NB4 (cell line): ENCODE measurements around the gene NQO1.
"Not testable (repeated sequence)": the region's sequence is repeated elsewhere in the genome, so short reads cannot be mapped to it uniquely, and the experiment has no call there.

Source experiments
- DNase-seq: peaks from one replicate; pipeline ENCODE4 v3.0.0; 2010; ENCODE audit warnings: low read depth
- H3K4me3 ChIP-seq: one replicate; pipeline ENCODE4 v1.5.1; 2011; ENCODE audit warnings: mild to moderate bottlenecking, low read depth, low read length, moderate library complexity
- CTCF ChIP-seq: IDR thresholded peaks from one replicate; pipeline ENCODE4 v1.5.1; 2012; ENCODE audit warnings: low read depth, low read length
- MAX ChIP-seq: IDR thresholded peaks from 2 replicates; pipeline ENCODE4 v1.6.1; 2011; ENCODE audit warnings: low read depth, low read length
- MYC ChIP-seq: IDR thresholded peaks from 2 replicates; pipeline ENCODE4 v1.6.1; 2011; ENCODE audit warnings: low read depth, low read length
- POLR2A ChIP-seq: IDR thresholded peaks from 2 replicates; pipeline ENCODE4 v1.6.1; 2011; ENCODE audit warnings: mild to moderate bottlenecking; ENCODE audit not compliant: insufficient read length; ENCODE audit errors: extremely low read depth

The NQO1 gene

GRCh38 chr16:69732101-69732500 is 5.7 kb upstream of the NQO1 start:
- TF ChIP-seq MAX: no peak
- TF ChIP-seq MYC: no peak
- TF ChIP-seq CTCF: no peak
- TF ChIP-seq POLR2A: no peak
- no peak overlapping the region for H3K4me3 ChIP-seq
- DNase-seq: no peak

DNA sequence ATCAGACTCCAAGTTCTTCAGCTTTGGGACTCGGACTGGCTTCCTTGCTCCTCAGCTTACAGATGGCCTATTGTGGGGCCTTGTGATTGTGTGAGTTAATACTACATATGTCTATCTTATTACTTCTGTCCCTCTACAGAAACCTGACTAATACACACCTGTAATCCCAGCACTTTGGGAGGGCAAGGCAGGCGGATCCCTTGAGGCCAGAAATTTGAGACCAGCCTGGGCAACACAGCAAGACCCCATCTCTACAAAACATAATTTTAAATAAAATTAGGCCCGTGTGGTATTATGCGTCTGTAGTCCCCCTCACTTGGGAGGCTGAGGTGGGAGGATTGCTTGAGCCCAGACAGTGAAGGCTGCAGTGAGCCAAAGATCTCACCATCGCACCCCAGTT is 4.9 kb upstream of the NQO1 start:
- not testable (repeated sequence) for DNase-seq, H3K4me3 ChIP-seq

DNA sequence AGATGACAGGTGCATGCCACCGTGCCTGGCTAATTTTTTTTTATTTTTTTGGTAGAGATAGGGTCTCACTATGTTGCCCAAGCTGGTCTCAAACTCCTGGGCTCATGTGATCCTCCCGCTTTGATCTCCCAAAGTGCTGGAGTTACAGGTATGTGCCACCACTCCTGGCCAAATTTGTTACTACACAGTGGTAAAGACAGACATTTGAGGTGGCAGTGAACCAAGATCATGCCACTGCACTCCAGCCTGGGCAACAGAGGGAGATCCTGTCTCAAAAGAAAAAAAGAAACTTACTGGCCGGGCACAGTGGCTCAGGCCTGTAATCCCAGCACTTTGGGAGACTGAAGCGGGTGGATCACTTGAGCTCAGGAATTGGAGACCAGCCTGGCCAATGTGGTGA is 2.7 kb upstream of the NQO1 start:
- not testable (repeated sequence) for H3K4me3 ChIP-seq, DNase-seq

GRCh38 chr16:69727916-69728270 is 1.5 kb upstream of the NQO1 start:
- H3K4me3 ChIP-seq: peak overlapping the region; percentile 94
- peak; percentile 52 for DNase-seq

DNA sequence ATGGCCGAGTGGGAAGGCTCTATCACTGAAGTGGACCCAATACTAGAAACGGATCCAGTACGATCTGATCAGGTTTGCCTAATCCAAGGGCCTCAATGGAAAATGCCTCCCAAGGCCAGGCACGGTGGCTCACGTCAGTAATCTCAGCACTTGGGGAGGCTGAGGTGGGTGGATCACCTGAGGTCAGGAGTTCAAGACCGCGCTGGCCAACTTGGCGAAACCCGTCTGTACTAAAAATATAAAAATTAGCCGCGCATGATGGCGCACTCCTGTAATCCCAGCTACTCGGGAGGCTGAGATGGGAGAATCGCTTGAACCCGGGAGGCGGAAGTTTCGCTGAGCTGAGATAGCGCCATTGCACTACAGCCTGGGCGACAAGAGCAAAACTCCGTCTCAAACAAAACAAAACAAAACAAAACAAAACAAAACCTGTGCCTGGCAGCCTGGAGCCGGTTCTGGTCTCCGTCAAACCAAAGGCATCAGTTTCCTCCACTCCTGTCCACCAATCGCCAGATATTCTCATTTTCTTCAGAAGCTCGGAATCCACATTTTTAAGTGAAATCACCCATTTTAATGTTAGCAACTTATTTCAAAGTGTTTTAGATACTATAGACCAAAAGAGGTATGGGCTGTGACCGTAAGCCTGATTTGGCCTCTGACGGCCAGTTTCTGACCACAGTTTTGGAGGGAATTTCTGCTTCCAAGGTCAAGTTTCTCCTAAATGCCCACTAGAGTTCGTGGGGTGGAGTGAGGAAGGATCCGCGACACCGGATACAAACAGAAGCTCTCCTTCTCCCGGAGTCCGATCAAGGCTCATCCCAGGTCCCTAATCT is 664 bp downstream of the NQO1 start:
- DNase-seq: no peak
- TF ChIP-seq MYC (no peak), CTCF (no peak), POLR2A (no peak), MAX (no peak)
- H3K4me3 ChIP-seq: peak overlapping the region; percentile 94

More at GRCh38 chr16:69727916-69728270, 1.5 kb upstream of the NQO1 start:
- TF ChIP-seq CTCF: no peak
- TF ChIP-seq POLR2A: no peak
- no peak for TF ChIP-seq MAX
- no peak for TF ChIP-seq MYC

DNA sequence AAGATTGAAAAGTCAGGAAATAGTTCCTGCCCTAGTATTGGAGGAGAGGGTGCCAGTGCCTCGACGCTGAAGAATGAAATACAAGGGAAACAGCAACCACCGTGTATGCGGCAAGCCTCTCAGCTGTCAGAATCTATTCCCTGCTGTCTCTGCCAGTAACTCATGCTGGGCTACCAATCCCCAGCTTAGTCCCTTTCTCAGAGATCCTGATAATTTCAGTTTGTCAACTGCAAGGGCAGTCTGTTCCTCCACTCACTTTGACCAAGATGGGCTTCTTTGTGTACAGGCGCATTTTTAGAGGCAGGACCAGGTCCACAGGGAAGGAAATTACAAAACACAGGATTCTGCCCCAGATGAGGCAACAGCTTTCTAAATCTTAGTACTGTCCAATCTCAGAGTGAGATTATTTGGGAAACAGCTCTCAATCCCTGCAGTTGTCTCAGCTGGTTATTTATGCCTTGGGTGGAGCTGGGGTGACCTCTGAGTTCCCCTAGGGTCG is 1.3 kb downstream of the NQO1 start:
- TF ChIP-seq MAX (no peak), POLR2A (no peak), CTCF (no peak), MYC (no peak)
- peak; percentile 40 for DNase-seq

DNA sequence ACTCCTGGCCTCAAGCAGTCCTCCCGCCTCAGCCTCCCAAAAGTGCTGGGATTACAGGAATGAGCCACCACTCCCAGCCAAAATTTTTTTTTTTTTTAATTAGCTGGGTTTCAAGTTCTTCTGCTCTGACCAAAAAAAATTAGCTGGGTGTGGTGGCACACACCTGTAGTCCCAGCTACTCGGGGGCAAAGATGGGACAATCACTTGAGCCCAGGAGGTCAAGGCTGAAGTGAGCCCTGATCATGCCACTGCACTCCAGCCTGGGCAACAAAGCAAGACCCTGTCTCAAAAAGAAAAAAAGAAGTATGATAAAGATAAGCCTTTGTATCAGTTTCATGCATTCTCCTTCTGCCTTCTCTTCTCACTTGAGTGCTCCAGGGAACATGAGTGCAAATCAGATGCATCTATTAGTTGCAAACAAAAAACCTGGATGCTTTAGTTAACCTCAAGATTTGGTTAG is 1.9 kb downstream of the NQO1 start:
- no peak for DNase-seq
- peak overlapping the region; percentile 94 for H3K4me3 ChIP-seq
- TF ChIP-seq MAX: no peak
- no peak for TF ChIP-seq POLR2A

More for the DNA sequence above, 1.3 kb downstream of the NQO1 start:
- H3K4me3 ChIP-seq: peak overlapping the region; percentile 94
